ENCODE measurements around the gene NDUFA11.

- no peak for TF ChIP-seq CTCF (conservative IDR thresholded peaks at IDR 0.05; ENCODE audit: low read depth, low read length)
- no peak for TF ChIP-seq SMC3 (IDR thresholded peaks at IDR 0.05; ENCODE audit: low read depth, low read length)
- peak; percentile 90 for TF ChIP-seq USF2 (IDR thresholded peaks at IDR 0.05; ENCODE audit: low read depth, low read length)
- no peak for TF ChIP-seq POLR2A (IDR thresholded peaks at IDR 0.05; ENCODE audit: low read depth, low read length)
- TF ChIP-seq BHLHE40 (IDR thresholded peaks at IDR 0.05; ENCODE audit: low read depth, low read length) = peak; percentile 81
- TF ChIP-seq MXI1 (IDR thresholded peaks at IDR 0.05; ENCODE audit: borderline replicate concordance, low read depth, low read length) = no peak
- TF ChIP-seq RFX5 (IDR thresholded peaks at IDR 0.05; ENCODE audit: low read depth, low read length) = no peak
- TF ChIP-seq CEBPB (IDR thresholded peaks at IDR 0.05; ENCODE audit: low read depth, low read length) = peak; percentile 64
- TF ChIP-seq RCOR1 (IDR thresholded peaks at IDR 0.05; ENCODE audit: insufficient replicate concordance, low read length) = peak; percentile 19
- TF ChIP-seq RAD21 (IDR thresholded peaks at IDR 0.05; ENCODE audit: low read length) = no peak; the same call in 1 of the 2 replicates
- TF ChIP-seq NFE2L2 (IDR thresholded peaks at IDR 0.05; ENCODE audit: low read depth, low read length) = no peak
- TF ChIP-seq MAZ (IDR thresholded peaks at IDR 0.05; ENCODE audit: borderline replicate concordance, low read depth, low read length) = 0 out of 2 replicates have a peak, but pooled peaks have one; percentile 22
Measured at GRCh38 chr19:5934774-5935472, 31.3 kb upstream of the NDUFA11 start.
